OCI-LY7 (cell line): Measurements from ENCODE around the gene BORA. TPM values are rescaled to one million over a fixed set of nuclear protein-coding genes. Genes with fewer than 3 reads are reported as not detected.

Experiments used
- BruUV-seq: library from RNA; stranded (reverse); fragments of 400-500 nt; replicated peaks from 2 replicates; lab custom pipeline; 2021; lab: Mats Ljungman, UMichigan
- CTCF ChIA-PET: fragments of 300-600 bp; sonication (Branson Sonifier 250); formaldehyde crosslinking; loops from one replicate; lab custom pipeline; 2022; ENCODE audit warnings: antibody characterized with exemption; ENCODE audit not compliant: unreplicated experiment; lab: Charles Lee
- POLR2A ChIA-PET: fragments of 300-600 bp; sonication (Branson Sonifier 250); formaldehyde crosslinking; loops from one replicate; lab custom pipeline; 2022; ENCODE audit warnings: antibody characterized with exemption; lab: Charles Lee
- DNase-seq: peaks from one replicate; pipeline ENCODE4 v3.0.0-alpha.2; 2015; ENCODE audit warnings: low spot score
- H2AFZ ChIP-seq: fragments of 200-600 bp; sonication (generic), shearing (Covaris generic); 2 replicates; pipeline ENCODE4 v1.6.1; 2014; ENCODE audit warnings: mild to moderate bottlenecking, antibody characterized with exemption, low read length, moderate library complexity
- H3K27ac ChIP-seq: fragments of 200-600 bp; sonication (generic); 2 replicates; pipeline ENCODE4 v1.5.1; 2014; ENCODE audit warnings: mixed run types, low read depth, mild to moderate bottlenecking, moderate library complexity, low read length, inconsistent platforms; ENCODE audit not compliant: poor library complexity, severe bottlenecking
- H3K36me3 ChIP-seq: fragments of 200-600 bp; sonication (generic); 2 replicates; pipeline ENCODE4 v1.6.1; 2014; ENCODE audit warnings: mild to moderate bottlenecking, antibody characterized with exemption, low read length, moderate library complexity, mixed read lengths; ENCODE audit not compliant: insufficient read depth
- H3K4me1 ChIP-seq: fragments of 200-600 bp; sonication (generic); 2 replicates; pipeline ENCODE4 v1.5.1; 2014; ENCODE audit warnings: mild to moderate bottlenecking, low read length; ENCODE audit not compliant: insufficient read depth, poor library complexity, severe bottlenecking
- H3K4me2 ChIP-seq: fragments of 200-600 bp; sonication (generic); 2 replicates; pipeline ENCODE4 v1.6.1; 2014; ENCODE audit warnings: mild to moderate bottlenecking, low read length
- H3K4me3 ChIP-seq: fragments of 200-600 bp; sonication (generic); 2 replicates; pipeline ENCODE4 v1.5.1; 2014; ENCODE audit warnings: mild to moderate bottlenecking, low read depth, low read length; ENCODE audit not compliant: poor library complexity, severe bottlenecking
- H3K79me2 ChIP-seq: fragments of 200-600 bp; sonication (generic); 2 replicates; pipeline ENCODE4 v1.6.1; 2016; ENCODE audit warnings: low read depth, mild to moderate bottlenecking, low read length, moderate library complexity, mixed read lengths; ENCODE audit not compliant: insufficient read depth
- H3K9me2 ChIP-seq: fragments of 200-600 bp; sonication (generic); 2 replicates; pipeline ENCODE4 v1.6.1; 2016; ENCODE audit warnings: mild to moderate bottlenecking, low read length, mixed read lengths; ENCODE audit not compliant: insufficient read depth
- H3K9me3 ChIP-seq: fragments of 200-600 bp; sonication (generic); 2 replicates; pipeline ENCODE4 v1.6.1; 2014; ENCODE audit warnings: mild to moderate bottlenecking, mixed run types, low read length, mixed read lengths
- H4K20me1 ChIP-seq: fragments of 200-600 bp; sonication (generic); 2 replicates; pipeline ENCODE4 v1.6.1; 2014; ENCODE audit warnings: mild to moderate bottlenecking, antibody characterized with exemption, low read length, moderate library complexity, mixed read lengths; ENCODE audit not compliant: insufficient read depth
- EZH2phosphoT487 ChIP-seq: fragments of 200-600 bp; sonication (generic); IDR thresholded peaks from 2 replicates; pipeline ENCODE4 v1.6.1; 2018; ENCODE audit warnings: low read depth, borderline replicate concordance, mild to moderate bottlenecking, mixed run types, antibody characterized with exemption, low read length, moderate library complexity, mixed read lengths
- intact Hi-C: fragments of 100-400 bp; cut with micrococcal nuclease; formaldehyde crosslinking; loops from one replicate; pipeline ENCODE4 v1.10.0; 2022; ENCODE audit not compliant: unreplicated experiment
- total RNA-seq, 2 experiments: library from RNA; depleted of rRNA in 1 of 2; stranded (reverse); fragments of >200 nt in 1 of 2; shearing (Covaris generic) in 1 of 2; gene quantifications; 2 replicates each; pipeline ENCODE4 v1.2.3, GENCODE V29; 2014 to 2022
- TF ChIP-seq, protein P1 (sequence below): fragments of 200-600 bp; sonication (generic); conservative IDR thresholded peaks from 2 replicates; pipeline ENCODE4 v1.5.1; 2014; ENCODE audit warnings: mild to moderate bottlenecking, antibody characterized with exemption, low read length, moderate library complexity, mixed read lengths

Gene BORA
- total RNA-seq, 2 experiments from 2014 or later = 28.6 to 30.5 TPM

DNA sequence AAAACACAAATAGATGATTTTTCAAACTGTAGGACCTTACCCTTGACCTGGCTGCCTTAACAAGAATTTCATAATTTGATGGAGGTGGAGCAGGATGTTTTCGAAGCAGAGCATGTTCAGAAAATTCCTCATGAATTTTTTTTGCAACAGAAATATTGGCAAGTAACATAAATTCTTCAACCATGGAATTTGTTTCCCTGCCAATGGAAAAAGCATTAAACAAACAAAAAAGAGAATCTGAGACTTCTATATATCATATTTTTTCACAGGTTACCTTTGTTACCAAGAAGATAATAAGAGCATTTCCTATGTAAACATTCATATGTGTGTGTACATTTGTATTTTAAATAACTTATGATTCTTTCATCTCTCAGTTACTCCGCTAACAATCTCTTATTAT, 35.7 kb downstream of the BORA start:
- no peaks in the 10 kb centered on the region; the same call in 1 of the 2 replicates for H3K79me2 ChIP-seq
- intact Hi-C loops = no loop called here
- peaks cover 100% of the 10 kb centered on the region for H3K36me3 ChIP-seq
- no peaks in the 10 kb centered on the region for H3K9me2 ChIP-seq
- TF ChIP-seq EZH2phosphoT487 = no peak
- TF ChIP-seq, protein P1, sequence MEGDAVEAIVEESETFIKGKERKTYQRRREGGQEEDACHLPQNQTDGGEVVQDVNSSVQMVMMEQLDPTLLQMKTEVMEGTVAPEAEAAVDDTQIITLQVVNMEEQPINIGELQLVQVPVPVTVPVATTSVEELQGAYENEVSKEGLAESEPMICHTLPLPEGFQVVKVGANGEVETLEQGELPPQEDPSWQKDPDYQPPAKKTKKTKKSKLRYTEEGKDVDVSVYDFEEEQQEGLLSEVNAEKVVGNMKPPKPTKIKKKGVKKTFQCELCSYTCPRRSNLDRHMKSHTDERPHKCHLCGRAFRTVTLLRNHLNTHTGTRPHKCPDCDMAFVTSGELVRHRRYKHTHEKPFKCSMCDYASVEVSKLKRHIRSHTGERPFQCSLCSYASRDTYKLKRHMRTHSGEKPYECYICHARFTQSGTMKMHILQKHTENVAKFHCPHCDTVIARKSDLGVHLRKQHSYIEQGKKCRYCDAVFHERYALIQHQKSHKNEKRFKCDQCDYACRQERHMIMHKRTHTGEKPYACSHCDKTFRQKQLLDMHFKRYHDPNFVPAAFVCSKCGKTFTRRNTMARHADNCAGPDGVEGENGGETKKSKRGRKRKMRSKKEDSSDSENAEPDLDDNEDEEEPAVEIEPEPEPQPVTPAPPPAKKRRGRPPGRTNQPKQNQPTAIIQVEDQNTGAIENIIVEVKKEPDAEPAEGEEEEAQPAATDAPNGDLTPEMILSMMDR = no peak
- BruUV-seq = no TSS peak
- H3K4me1 ChIP-seq = peaks cover 12% of the 10 kb centered on the region
- no peak overlapping the region for H2AFZ ChIP-seq
- no peak for DNase-seq
- no peak overlapping the region for H3K4me2 ChIP-seq
- no peaks in the 10 kb centered on the region for H3K9me3 ChIP-seq
- peaks cover 5% of the 10 kb centered on the region; the same call in 1 of the 2 replicates for H4K20me1 ChIP-seq
- CTCF ChIA-PET = no interaction called here
- H3K27ac ChIP-seq = no peak overlapping the region
- POLR2A ChIA-PET = no interaction called here
- no peak overlapping the region for H3K4me3 ChIP-seq

DNA sequence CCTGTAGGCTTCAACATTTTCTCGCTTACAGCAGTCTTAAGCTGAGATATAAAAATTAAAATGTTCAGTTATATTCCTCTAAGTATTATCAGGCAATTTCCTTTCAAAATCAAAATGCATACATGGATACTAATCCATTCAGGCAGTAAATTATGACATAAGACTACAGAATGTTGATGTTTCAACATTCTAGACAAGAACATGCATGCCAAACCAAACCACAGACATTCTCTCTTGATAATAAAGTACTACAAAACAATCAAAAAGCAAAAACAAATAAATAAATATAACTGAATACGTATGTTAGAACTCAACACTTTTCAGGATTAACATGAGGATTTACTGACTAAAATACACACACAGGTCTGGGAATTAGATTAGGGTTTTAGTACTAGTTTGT, 46.3 kb downstream of the BORA start:
- Histone ChIP-seq H3K36me3 (peaks cover 98% of the 10 kb centered on the region), H3K4me2 (no peak overlapping the region), H3K4me3 (no peak overlapping the region), H4K20me1 (peaks cover 29% of the 10 kb centered on the region), H3K79me2 (peaks cover 57% of the 10 kb centered on the region), H3K27ac (no peak overlapping the region), H3K9me3 (no peaks in the 10 kb centered on the region), H3K9me2 (no peaks in the 10 kb centered on the region), H2AFZ (no peak overlapping the region), H3K4me1 (peaks cover 10% of the 10 kb centered on the region)
- TF ChIP-seq, protein P1 = no peak
- no peak for TF ChIP-seq EZH2phosphoT487
- ChIA-PET POLR2A (interaction anchor here (0.6 to 1.0 kb wide), 4 partner anchors 16 to 531 kb away, joined by 3 read pairs; no protein-coding TSS in a partner anchor), CTCF (no interaction called here)
- intact Hi-C loops = loop anchor here (5.0 kb wide), 1 partner anchor 37 kb away; no protein-coding TSS in a partner anchor
- no peak for DNase-seq
- BruUV-seq = no TSS peak
